T47D (cell line): ENCODE measurements around the gene FGF18.
A peak's percentile ranks its signal among the peaks of the same experiment; 100 is the strongest.

Experiments
- DNase-seq, 2 experiments: peaks; one replicate each; pipeline versions ENCODE4 v3.0.0 to v3.0.0-alpha.2; 2011 to 2012; ENCODE audit warnings: low read depth in 1 of 2, low spot score in 1 of 2
- JUND ChIP-seq: IDR thresholded peaks from 2 replicates; pipeline ENCODE4 v1.6.1; 2012; ENCODE audit warnings: low read depth
- in situ Hi-C: cut with HindIII; loops from 2 replicates; pipeline ENCODE4 v1.10.0; 2016; ENCODE audit warnings: low sequenced_read_pairs, low pct_unique_long_range_greater_than_20kb

Gene FGF18

GRCh38 chr5:171431251-171431777, 11.9 kb downstream of the FGF18 start:
- in situ Hi-C loops = no loop called here
- no peak for DNase-seq
- TF ChIP-seq JUND = no peak

GRCh38 chr5:171432076-171432475, 12.6 kb downstream of the FGF18 start:
- in situ Hi-C loops = no loop called here
- TF ChIP-seq JUND = no peak
- DNase-seq = no peak

- in situ Hi-C loops = no loop called here
- TF ChIP-seq JUND = no peak
- no peak for DNase-seq
These were observed 13.3 kb downstream of the FGF18 start for GRCh38 chr5:171432583-171433351.

- in situ Hi-C loops = no loop called here
- no peak for TF ChIP-seq JUND
- DNase-seq = no peak
These were observed 13.9 kb downstream of the FGF18 start for GRCh38 chr5:171433352-171433698.

GRCh38 chr5:171433982-171434676, 14.7 kb downstream of the FGF18 start:
- peak in 1 of 2 experiments; percentile 24 for DNase-seq
- in situ Hi-C loops = no loop called here
- no peak for TF ChIP-seq JUND

GRCh38 chr5:171434874-171435273, 15.4 kb downstream of the FGF18 start:
- in situ Hi-C loops = no loop called here
- DNase-seq = no peak
- no peak for TF ChIP-seq JUND

- no peak for DNase-seq
- in situ Hi-C loops = no loop called here
- TF ChIP-seq JUND = no peak
These were observed 16.5 kb downstream of the FGF18 start for GRCh38 chr5:171435908-171436307.

GRCh38 chr5:171436804-171437285, 17.4 kb downstream of the FGF18 start:
- in situ Hi-C loops = no loop called here
- TF ChIP-seq JUND = no peak
- peak in 1 of 2 experiments; percentile 44 for DNase-seq

- in situ Hi-C loops = no loop called here
- peak in 1 of 2 experiments; percentile 65 for DNase-seq
- TF ChIP-seq JUND = no peak
These were observed 17.9 kb downstream of the FGF18 start for GRCh38 chr5:171437286-171437821.

- DNase-seq = no peak
- no peak for TF ChIP-seq JUND
- in situ Hi-C loops = no loop called here
These were observed 19.3 kb downstream of the FGF18 start for GRCh38 chr5:171438738-171439137.

GRCh38 chr5:171441246-171441791, 21.9 kb downstream of the FGF18 start:
- no peak for TF ChIP-seq JUND
- DNase-seq = no peak
- in situ Hi-C loops = no loop called here

- TF ChIP-seq JUND = no peak
- DNase-seq = no peak
- in situ Hi-C loops = no loop called here
These were observed 23.0 kb downstream of the FGF18 start for GRCh38 chr5:171442287-171443042.
